NCI-H2029 treated with DMSO at 0.1 percent for 48 hours (cell line): ENCODE measurements around the gene BPIFA3.
"Not testable (repeated sequence)": the region's sequence is repeated elsewhere in the genome, so short reads cannot be mapped to it uniquely, and the experiment has no call there.

ENCODE experiments used
- DNase-seq: peaks from one replicate; lab custom pipeline; 2025; lab: John Stamatoyannopoulos, UW

BPIFA3 gene

DNA sequence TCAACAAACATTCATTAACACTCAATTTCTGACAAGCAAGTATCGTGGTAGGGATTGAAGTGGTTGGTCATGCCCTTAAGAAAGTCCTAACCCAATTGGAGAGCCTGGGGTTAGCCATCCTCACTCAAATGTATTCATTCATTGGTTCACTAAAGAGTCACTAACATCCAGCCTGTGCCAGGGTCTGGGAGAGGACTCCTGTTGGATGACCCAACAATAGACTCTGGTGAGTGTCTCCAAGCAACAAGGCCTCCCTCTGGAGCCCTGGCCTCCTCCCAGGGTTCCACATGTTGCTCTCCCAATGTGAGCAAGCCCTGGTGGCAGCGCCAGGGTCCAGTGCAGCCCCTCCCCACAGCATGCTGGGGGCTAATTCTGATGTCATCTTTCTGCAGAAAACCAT lies at the start of gene BPIFA3:
TSS of gene BPIFA3 (plus strand) at position 301 of the 400 bp plus-strand sequence. CDS start 185 bp downstream, outside the sequence.
- no peak for DNase-seq

DNA sequence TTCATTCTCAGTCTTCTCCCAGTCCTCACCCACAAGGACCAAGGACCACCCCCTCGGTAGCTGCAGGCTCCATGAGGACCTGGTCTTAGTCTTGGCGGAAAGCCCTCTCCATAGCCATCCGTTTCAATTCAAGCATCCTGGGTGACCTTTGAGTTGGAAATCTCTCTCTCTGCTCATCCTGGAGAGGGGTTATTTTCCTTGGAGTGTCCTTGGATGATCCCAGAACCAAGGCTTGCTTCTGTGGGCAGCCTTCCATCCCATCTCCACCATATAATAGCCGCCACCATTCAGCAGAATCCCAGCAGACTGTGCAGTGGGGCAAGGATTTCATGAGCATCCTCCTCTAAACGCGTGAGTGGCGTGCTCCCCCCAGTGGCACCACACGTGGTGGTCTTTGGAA lies 49.3 kb upstream of the BPIFA3 start, which contains the start of gene BPIFA2:
TSS of gene BPIFA2 (plus strand) at position 301 of the 400 bp plus-strand sequence. CDS start 987 bp downstream, outside the sequence.
- DNase-seq = no peak

GRCh38 chr20:33169176-33169794 lies 47.9 kb upstream of the BPIFA3 start:
- no peak for DNase-seq

DNA sequence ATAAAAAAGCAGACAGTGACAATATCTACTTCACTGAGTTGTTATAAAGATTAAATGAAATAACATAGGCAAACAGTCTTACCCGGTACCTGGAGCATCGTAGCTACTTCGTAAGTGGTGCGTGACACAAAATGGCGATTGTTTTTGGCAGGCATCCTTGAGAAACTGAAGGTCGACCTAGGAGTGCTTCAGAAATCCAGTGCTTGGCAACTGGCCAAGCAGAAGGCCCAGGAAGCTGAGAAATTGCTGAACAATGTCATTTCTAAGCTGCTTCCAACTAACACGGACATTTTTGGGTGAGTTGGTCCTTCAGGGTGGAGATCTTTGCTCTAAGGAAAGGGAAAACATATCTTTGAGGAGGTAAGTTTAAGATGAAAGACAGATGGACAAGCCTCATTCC lies 44.4 kb upstream of the BPIFA3 start:
- peak; percentile 61 for DNase-seq

DNA sequence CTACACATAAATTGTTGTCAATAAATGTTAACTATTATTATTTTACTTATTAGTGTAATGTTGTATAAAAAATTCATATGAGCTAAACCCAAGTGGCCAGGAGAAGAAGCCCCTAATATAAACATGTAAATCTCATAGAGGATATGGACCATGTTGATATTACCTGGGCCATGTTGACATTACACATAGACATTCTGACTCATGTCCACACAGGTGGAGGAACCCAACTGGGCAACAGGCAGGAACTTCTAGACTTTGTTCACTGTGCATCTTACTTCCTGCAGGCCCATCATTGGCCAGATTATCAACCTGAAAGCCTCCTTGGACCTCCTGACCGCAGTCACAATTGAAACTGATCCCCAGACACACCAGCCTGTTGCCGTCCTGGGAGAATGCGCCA lies 42.0 kb upstream of the BPIFA3 start:
- DNase-seq = no peak

DNA sequence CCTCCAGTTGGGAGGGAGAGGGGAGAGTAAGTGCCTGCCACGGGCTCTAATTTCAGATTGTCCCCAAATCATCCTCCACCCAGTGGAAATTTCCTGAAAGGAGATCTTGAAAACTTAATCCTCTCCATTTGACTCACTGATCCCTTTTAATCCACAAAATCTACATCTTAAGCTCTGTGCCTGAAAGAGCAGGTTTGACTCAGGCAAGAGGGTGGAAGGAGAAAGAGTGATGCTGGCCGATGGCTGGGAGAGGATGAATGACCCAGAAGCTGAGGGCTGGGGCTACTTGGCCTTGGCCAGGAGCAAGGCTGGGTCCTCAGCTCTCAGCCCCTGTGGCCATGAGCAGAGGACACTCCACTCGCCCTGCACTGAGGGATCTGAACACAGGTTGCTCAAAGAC lies 41.1 kb upstream of the BPIFA3 start:
- DNase-seq = no peak

DNA sequence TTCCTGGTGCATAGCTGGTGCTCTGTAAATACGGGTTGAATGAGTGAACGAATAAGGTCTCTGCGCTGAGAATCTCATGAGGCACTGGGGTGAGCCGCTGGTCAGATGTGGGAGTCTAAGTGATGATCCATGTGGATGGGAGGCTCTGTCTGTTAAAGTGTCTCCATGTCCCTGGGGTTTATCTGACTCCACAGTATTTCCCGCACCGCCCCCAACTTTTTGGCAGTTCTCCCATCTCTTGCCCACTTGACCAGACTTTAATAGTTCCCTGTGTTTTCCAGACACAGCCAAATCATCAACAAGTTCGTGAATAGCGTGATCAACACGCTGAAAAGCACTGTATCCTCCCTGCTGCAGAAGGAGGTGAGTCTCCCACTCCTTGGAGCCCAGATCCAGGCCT lies 39.3 kb upstream of the BPIFA3 start:
- DNase-seq = no peak

GRCh38 chr20:33178726-33179125 lies 38.4 kb upstream of the BPIFA3 start:
- no peak for DNase-seq

GRCh38 chr20:33180169-33180568 lies 37.0 kb upstream of the BPIFA3 start:
- no peak for DNase-seq

DNA sequence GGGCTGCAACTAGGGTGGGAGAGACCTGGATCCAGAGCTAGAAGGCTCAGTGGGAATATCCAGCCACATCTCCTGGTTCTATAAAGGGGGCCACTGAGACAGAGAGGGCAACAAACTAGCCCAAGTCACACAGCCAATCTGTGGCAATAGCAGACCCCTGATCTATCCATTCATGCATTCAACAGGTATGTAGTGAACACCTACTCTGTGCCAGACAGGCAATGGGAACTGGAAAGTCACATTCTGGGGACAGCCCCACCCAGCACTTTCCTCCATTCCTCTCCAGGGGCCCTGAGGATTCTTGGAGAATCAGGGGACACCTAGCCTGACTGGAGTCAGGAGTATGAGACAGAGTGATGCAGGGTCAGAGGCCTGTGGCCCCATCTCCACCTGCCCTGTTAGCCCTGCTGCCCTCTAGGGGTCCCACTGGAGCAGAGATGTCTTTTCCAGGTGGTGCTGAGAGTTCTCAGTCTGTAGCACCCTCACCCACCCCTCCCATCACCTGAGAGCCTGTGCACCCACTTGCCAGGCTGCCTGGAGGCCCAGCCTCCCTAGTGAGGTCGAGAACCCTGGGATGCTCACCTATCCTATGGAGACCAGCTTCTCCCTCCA lies 35.6 kb upstream of the BPIFA3 start:
- no peak for DNase-seq

DNA sequence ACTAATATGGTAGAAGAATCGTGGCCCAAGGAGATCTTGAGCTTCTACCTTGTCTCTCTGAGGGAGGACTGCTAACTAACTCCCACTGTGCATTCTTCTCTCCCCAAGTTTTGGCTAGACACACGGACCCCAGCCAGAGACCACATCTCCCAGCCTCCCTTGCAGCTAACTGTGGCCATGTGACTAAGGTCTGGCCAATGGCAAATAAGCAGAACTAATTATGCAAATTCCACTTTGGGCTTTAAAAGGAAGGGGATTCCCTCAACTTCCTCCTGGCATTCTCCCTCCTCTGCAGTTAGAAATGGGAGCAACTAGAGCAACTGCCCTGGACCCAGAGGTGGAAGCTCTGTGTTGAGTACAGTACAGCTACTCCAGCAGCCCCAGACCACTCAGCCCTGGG lies 33.8 kb upstream of the BPIFA3 start:
- DNase-seq = no peak

GRCh38 chr20:33185031-33185590 lies 32.0 kb upstream of the BPIFA3 start:
- DNase-seq = not testable (repeated sequence)

DNA sequence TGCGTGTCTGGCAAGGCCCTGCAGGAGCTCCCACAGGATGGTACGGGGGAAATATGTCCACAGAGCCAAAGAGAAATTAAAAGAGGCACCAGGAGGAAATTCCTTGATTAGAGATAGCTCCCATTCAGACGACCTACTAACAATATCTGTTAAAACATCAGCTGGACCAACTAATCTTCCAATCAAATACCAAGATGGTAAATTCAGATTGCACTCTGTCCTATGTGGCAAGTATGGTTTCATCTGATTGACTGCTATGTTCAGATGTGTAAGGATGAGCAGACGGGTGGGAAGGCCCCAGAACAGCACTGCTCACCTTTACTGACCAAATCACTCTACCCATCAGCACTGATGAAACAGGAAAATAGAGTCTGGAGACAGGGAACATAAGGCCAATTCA lies 29.7 kb upstream of the BPIFA3 start:
- DNase-seq = no peak

- DNase-seq = no peak
Observed at GRCh38 chr20:33188421-33188820, 28.7 kb upstream of the BPIFA3 start.

GRCh38 chr20:33191484-33191883 lies 25.7 kb upstream of the BPIFA3 start:
- peak; percentile 14 for DNase-seq

GRCh38 chr20:33191955-33192354 lies 25.2 kb upstream of the BPIFA3 start:
- DNase-seq = no peak

GRCh38 chr20:33192912-33193501 lies 24.1 kb upstream of the BPIFA3 start:
- no peak for DNase-seq

- DNase-seq = no peak
Observed at GRCh38 chr20:33199026-33199425, 18.1 kb upstream of the BPIFA3 start.

- DNase-seq = no peak
Observed at GRCh38 chr20:33202451-33202850, 14.7 kb upstream of the BPIFA3 start.

DNA sequence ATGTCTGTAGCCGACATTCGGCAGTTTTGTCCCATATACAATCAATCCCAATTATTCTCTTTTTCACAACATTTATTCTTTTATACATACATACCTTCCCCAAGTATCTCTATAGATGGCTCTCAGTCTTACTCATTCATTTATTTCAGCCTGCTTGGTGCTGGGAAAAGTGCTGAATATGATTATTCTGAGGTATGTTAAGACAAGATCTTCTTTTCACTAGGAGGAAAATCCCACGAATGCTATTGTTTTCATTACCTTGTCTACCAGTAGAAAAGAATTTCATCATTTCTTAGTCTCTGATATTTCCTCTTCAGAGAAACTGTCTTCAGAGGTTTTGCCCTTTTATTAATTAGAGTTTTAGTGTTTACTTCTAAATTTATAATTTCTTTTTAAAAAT lies 13.7 kb upstream of the BPIFA3 start:
- DNase-seq = no peak

DNA sequence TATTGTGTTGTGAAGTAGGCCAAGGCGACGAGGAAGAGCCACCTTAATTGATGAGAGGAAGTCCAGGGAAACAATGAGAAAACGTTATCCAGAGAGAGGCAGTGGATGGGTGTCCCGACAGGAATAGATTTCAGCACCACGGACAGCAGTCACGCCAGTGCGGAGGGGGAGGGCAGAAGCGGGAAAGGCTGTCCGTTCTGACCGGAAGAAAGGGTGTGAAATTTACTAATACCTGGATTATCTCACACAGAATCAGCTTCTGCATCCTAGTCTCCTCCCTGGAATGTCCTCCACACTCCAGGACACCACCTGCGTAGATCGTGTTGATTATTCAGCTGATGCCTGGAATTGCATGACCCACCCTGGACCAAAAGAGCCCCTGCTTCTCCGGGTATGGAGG lies 7.4 kb upstream of the BPIFA3 start:
- no peak for DNase-seq

DNA sequence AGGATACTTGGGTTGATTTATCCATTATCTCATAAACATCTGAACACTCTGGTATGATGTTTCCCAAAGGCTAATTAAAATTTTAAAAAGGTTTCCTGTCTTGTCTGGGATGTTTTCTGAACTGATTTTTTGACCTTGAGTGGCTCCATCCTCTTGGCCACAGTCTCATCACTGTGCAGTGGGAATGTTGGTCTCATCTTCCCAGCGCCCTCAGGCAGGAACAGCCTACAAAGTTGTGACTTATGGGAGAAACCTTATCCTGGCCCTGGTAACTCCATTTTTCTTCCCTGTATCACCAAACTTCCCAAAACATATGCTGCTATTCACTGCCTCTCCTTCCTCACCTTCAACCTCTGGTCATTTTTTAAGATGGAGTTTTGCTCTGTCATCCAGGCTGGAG lies 6.8 kb upstream of the BPIFA3 start:
- DNase-seq = no peak

GRCh38 chr20:33211817-33212424 lies 5.2 kb upstream of the BPIFA3 start:
- DNase-seq = peak; percentile 63
